Eye (tissue), 1 donor: Measurements from ENCODE around the gene TEX264.
"Not testable (repeated sequence)": the region's sequence is repeated elsewhere in the genome, so short reads cannot be mapped to it uniquely, and the experiment has no call there.

ENCODE experiments used
- DNase-seq: peaks from one replicate; pipeline ENCODE4 v3.0.0-alpha.2; 2015

Gene TEX264

DNA sequence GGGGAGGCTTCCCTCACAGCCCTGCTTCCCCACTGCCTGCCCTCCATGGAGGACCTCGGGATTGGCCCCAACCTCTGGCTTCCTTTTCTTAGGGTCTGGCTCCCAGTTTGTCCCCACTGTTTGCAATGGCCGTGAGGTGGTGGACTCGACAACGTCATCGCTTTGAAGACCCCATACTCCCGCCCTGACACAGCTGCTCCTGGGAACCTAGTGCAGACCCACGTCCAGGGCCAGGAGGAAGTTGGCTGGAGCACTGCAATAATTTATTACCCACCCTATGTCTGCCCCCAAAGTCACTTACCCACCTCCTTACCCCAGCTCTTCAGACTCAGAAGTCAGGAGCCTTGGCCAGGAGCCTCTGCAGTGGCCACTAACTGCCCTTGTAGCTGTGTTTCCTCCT lies 46.9 kb downstream of the TEX264 start:
- no peak for DNase-seq

DNA sequence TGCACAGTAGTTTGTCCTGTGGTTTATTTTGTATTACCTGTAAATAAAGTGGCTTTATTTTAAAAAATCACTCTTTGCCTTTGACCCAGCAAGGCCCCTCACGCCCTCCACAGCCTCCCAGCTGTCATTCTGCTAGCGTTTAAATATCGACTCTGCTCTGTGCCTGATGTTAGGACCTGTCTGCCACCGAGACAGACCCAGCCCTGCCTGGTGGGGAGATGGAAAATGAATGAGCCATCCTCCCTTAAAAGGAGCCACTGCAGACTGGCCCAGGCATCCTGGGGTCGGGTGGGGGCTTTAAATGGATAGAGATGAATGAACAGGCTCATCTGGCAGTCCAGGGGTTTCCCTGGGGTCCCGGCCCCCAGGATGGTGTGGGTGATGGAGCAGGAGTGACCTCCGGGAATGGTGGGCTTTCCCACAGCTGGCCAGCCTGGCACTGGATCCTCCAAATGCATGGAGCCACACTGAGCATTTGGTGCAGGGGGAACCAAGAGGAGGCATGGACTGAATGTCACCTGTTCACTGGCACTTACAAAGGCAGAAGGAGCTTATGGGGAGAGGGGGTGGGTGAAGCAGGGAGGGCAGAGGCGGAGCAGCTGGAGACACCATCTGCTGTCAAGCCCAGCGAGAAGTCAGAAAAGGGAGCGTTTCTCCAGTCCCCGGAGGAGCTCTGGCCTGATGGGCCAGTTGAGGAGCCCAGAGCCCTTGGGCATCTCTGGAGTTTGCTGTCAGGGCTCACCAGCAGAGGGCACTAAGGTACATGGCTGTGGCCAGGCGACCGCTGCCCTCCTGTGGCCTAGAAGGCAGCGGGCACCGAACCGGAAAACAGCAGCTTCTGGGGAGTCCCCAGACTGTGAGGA lies 47.7 kb downstream of the TEX264 start:
- peak; percentile 88 for DNase-seq

DNA sequence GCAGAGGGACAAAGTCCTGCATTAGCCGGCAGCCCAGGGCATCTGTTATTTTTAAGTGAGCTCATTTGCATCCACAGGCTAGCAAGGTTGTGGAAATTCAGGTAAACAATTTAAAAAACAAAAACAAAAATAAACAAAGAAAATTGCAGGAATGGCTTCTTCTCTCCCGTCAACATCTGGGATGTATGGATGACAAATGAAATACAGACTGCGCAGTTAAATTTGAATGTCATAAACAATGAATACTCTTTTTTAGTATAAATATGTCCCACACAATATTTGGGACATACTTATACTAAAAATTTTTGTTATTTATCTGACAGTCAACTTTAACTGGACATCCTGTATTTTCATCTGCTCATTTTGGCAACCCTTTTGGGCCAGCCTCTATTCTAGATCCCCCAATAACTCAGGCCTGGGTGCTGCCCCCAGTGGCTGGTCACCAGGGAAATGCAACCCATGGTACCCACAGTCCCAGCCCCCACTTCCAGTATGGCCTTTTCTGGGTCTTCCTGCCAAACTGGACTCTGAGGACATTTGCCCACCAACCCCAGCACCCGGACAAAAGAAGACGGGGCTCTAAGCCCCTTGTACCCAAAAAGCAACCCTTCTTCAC lies 48.5 kb downstream of the TEX264 start:
- no peak for DNase-seq

DNA sequence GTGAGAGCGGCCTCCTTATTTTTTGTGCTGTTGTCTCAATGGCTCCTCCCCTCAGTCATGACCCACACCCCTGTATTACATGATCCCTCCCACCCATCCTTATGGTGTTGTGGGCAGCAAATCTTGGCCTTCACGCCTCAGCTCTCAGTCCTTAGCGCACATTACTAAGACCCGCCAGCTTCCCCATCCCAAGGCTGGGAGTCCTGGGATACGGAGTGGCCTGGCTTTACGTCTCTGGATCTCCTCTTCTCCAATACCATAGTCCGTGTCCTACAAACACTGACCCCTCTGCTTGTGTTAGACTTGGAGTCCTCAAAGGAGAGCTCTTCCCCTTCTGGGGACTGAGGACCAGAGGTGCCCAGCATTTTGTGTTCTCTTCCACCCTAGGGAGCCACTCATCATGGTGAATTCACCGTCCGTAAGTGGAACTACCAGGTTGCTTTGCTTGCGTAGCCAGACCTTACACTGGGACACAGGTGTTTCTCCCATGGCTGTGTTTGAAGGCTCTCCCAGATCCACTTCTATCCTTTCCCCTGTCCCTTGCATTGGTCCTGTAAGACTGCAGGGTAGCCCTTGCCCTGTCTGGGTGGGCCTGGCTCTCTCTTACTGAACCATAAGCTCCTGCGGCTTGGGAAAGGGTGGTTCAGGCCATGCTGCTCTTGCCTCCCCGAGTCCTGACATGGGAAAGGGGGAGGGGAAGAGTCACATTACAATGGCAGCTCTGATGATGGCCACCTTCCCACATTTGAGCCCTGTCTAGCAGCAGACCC lies 49.4 kb downstream of the TEX264 start:
- no peak for DNase-seq

DNA sequence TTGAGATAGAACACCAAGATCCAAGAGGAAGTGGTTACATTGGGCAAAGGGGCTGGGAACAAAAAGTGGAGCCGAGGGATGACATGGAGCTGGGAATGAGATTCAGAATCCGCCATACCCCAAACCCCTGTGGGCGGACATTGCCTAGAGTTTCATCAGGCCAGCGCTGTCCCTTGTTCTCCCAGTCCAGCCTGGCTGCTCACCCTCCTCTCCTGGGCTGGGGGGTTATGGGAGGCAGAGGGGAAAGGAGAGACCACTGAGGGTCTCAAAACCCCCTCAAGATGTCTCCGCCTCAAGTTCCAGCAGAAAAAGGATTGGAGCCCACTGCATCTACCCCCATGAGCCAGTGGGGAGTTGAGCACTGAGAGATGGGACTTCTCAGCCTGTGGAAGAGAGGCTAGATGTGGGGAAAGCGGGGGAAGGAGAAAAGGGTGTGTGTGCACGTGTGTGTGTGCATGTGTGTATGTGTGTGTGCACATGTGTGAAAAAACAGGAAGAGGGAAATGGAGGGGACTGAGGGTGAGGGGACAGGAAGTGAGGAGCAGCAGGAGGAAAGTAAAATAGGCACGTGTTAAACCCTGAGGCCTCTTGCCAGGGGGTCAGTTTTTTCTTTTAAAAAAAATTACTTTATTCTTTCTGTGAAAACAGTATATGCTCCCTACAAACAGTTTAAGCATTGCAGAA lies 50.2 kb downstream of the TEX264 start:
- DNase-seq = no peak

DNA sequence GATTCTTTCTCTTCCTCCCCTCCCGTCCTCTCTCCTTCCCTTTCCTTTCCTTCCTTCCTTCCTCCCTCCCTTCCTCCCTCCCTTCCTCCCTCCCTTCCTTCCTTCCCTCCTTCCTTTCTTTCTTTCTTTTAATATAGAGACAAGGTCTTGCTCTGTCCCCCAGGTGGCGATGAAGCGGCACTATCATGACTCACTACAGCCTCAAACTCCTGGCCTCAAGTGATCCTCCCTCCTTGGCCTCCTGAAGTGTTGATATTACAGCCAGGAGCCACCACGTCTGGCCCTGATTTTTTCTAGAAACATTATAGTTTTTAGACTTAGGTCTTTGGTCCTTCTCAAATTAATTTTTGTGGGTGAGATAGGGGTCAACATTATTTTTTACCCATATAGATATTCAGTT lies 51.3 kb downstream of the TEX264 start:
- no peak for DNase-seq

DNA sequence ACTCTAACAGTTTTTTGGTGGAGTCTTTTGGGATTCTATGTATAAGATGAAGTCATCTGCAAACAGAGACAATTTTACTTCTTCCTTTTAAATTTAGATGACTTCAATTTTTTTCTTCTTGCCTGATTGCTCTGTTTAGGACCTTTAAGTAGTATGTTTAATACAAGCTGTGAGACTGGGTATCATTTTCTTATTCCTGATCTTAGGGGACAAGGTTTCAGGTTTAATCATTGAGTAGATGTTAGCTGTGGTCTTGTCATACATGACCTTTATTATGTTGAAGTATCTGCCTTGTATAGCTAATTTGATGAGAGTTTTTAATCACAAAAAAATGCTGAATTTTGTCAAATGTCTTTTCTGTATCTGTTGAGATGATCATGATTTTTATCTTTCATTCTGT lies 56.4 kb downstream of the TEX264 start:
- DNase-seq = no peak

DNA sequence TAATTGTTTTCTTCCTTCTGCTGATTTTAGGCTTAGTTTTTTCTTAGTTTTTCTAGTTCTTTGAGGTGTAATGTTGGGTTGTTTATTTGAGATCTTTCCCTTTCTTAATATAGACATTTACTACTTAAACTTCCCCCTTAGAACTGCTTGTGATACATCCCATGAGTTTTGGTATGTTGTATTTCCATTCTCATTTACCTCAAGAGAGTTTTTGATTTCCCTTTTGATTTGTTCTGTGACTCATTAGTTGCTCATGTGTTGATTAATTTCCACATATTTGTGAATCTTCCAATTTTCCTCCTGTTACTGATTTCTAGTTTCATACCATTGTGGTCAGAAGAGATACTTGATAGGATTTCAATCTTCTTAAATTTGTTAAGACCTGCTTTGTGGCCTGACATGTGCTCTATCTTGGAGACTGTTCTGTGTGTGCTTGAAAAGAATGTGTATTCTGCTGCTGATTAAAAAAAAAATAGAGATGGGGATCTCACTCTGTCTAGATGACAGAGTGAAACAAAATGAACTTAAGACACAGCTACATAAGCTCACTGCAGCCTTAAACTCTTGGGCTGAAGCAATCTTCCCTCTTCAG lies 58.1 kb downstream of the TEX264 start:
- DNase-seq = no peak

DNA sequence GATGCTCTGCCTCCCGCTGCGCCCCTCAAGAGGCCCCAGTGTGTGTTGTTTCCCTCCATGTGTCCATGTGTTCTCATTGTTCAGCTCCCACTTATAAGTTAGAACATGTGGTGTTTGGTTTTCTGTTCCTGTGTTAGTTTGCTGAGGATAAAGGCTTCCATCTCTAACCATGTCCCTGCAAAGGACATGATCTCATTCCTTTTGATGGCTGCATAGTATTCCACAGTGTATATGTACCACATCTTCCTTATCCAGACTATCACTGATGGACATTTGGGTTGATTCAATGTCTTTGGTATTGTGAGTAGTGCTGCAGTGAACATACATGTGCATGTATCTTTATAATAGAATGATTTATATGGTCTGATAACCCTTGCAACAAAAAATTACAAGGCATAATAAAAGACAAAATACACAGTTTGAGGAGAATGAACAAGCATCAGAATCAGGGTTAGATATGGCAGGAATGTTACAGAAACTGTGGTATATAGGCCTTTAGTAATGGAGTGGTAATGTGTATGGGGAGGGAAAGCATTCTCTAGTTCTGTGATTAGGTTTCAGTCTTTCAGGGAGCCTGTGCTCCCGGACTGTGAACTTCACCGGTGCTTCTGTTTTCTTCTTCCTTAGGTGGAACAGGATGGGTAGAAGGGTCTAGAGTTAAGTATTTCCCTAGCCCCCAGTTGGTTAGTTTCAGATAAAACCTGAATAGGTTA lies 63.0 kb downstream of the TEX264 start:
- no peak for DNase-seq

DNA sequence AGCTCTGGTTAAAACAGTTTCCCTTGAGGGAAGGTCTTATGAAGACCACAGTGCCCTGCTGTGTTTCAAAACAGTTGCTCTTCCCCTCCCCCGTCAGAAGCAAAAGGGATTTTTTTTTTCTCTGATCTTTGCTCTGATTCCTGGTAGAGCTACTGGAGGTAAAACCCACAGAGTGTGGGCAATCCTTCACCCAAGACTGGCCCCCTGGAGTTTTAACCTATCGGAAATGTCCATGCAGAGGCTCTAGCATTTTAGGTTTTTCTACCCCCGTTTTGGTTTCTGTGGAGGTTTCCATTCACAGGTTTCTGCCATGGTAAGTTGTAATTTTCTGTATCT lies 63.5 kb downstream of the TEX264 start:
- no peak for DNase-seq

DNA sequence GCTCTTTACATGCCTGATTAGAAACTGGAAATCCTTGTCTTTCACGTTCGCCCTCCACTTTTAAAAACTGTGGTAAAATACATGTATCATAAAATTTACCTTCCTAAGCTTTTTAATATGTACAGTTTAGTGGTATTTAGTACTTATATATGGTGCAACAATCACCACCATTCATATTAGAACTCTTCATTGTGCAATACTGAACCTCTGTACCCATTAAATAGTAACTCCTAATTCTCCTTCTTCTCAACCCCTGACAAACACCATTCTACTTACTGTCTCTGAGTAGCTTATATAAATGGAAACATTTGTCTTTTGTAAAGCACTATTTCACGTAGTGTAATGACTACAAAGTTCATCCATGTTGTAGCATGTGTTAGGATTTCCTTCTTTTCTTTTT lies 64.0 kb downstream of the TEX264 start:
- no peak for DNase-seq

DNA sequence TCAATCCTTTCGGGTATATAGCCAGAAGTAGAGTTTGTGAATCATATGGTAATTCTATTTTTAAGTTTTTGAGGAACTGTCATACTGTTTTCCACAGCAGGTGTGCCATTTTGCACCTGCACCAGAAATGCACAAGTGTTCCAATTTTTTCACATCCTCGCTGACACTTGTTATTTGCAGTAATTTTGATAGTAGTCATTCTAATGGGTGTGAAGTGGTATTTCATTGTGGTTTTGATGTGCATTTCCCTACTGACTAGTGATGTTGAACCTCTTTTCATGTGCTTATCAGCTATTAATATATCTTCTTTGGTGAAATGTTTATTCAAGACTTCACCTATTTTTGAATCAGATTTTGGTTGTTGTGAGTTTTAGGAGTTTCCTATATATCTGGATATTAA lies 64.9 kb downstream of the TEX264 start:
- no peak for DNase-seq

DNA sequence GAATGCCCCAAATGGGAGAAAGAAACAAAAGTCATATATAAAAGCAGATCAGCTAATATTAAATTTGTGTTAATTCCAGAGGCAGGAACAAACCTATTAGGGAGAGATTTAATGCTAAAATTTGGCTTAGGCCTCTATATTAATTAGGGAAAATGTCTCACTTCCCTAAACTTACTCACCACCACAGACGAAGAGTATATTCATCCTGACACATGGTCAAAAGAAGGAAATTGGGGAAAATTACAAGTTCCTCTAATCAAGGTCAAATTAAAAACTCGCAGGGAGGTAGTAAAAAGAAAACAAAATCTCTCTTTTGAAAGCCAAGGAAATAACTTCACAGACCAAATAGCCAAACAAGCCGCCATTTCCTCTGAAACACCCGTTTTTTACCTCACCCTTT lies 68.1 kb downstream of the TEX264 start:
- no peak for DNase-seq

DNA sequence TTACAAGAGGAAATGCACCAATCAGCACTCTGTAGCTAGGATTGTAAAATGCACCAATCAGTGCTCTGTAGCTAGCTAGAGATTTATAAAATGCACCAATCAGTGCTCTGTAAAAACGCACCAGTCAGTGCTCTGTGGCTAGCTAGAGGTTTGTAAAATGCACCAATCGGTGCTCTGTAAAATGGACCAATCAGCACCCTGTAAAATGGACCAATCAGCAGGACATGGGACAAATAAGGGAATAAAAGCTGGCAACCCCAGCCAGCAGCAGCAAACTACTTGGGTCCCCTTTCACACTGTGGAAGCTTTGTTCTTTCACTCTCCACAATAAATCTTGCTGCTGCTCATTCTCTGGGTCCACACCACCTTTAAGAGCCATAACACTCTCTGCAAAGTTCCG lies 71.3 kb downstream of the TEX264 start:
- not testable (repeated sequence) for DNase-seq

DNA sequence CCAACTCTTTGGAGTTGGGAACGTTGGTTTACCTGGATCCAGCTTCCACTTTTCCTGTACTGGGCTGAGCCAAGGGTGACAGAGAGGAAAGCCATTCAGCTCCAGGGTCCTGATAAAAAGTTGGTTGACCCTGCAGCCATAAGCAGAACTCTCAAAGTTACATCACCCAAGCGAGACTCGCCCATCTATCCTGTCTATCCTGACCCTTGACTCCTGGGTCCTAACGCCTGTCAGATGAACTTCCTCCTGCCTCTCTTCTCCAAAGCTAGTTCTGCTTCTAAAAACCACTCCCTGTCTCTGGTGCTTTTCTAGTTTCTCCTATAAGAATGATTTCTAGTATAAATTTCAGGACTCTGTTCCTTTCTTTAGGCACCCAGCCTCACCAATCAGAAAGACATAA lies 71.9 kb downstream of the TEX264 start:
- DNase-seq = not testable (repeated sequence)

DNA sequence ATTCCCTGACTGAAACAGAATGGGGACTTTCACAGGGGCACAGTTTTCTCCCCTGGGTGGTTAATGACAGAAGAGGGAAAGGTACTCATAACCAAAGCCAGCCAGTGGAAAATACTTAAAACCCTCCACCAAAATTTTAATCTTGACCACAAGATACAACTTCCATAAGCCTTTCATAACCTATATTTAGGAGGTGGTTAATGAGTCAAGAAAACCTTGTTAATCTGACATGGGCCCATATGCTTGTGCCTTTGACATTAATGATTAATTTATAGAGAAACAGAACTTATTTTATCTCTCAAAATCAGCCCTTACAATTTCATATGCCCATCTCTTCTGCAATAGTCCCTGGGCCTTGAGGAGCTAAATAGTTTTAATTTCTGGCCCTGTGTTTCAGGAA lies 76.8 kb downstream of the TEX264 start:
- DNase-seq = no peak

DNA sequence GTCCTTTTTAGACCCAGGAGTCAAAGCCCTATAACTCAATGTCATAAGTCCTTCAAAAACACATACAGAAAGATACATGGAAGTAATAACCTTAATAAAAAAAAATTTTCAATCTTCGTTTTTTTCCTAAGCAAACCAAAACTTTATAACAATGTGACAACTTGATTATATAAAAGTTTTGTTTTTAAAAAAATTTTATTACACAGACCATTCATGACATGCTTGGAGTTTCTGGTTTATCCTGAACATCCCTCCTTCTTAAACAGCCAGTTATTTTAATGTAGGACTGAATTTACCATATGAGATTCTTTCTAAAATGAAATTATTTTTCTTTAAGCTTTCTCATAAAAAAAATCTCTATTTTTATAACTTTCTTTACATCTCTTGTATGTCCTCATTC lies 77.3 kb downstream of the TEX264 start:
- DNase-seq = no peak

DNA sequence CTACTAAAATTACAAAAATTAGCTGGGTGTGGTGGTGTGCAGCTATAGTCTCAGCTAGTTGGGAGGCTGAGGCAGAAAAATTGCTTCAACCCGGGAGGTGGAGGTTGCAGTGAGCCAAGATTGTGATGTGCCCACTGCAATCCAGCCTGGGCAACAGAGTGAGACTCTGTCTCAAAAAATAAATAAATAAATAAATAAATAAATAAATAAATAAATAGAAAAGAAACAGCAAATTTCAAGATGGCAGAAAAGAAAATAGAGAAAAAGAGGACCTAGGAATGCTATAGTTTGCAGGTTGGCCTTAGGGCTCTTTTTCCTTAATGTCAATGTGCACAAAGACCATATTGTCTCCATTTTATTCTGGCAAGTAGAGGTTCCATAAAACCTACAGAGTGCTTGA lies 79.8 kb downstream of the TEX264 start:
- DNase-seq = no peak

DNA sequence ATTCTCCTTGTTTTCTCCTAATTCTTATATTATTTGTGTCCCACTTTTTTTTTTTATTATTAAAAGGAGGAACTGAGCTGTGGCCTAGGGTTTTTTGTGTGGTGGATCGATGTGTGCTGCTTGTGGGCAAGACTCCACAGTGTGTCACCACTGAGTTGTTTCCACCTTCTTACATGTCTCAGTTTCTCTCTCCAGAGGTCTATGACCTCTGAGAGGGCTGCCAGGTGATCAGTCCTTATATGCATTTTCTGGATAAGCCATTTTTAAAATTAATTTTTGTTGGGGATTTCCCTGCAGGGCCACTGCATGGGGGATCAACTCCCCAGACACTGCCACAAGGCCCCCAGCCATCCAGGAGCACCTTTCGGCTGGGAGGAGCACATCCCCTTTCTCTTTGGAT lies 80.2 kb downstream of the TEX264 start:
- DNase-seq = no peak
